Astrocyte of the cerebellum (primary cell): ENCODE measurements around the gene LIPM.
"Not testable (repeated sequence)": the region's sequence is repeated elsewhere in the genome, so short reads cannot be mapped to it uniquely, and the experiment has no call there.

Experiments used
- DNase-seq: peaks from one replicate; pipeline ENCODE4 v3.0.0-alpha.2; 2011; ENCODE audit warnings: low read depth
- H3K4me3 ChIP-seq: 2 replicates; pipeline ENCODE4 v1.5.1; 2011; ENCODE audit warnings: mild to moderate bottlenecking, low read depth, low read length, moderate library complexity
- CTCF ChIP-seq: IDR thresholded peaks from 2 replicates; pipeline ENCODE4 v1.5.1; 2012; ENCODE audit warnings: low read length, low read depth, moderate library complexity, mild to moderate bottlenecking; ENCODE audit errors: missing control alignments
- in situ Hi-C: cut with HindIII; loops from 2 replicates; pipeline ENCODE4 v1.10.0; 2017; ENCODE audit warnings: low sequenced_read_pairs

The LIPM gene

GRCh38 chr10:88833723-88834122, 31.2 kb downstream of the LIPM start:
- no peak overlapping the region for H3K4me3 ChIP-seq
- no peak for TF ChIP-seq CTCF
- no peak for DNase-seq
- in situ Hi-C loops = no loop called here

- in situ Hi-C loops = no loop called here
- no peak overlapping the region for H3K4me3 ChIP-seq
- peak; percentile 81 for TF ChIP-seq CTCF
Observed at GRCh38 chr10:88835096-88835909, 32.8 kb downstream of the LIPM start.

GRCh38 chr10:88835910-88836221, 33.3 kb downstream of the LIPM start:
- DNase-seq = no peak
- in situ Hi-C loops = no loop called here
- no peak for TF ChIP-seq CTCF

More at GRCh38 chr10:88835096-88835909, 32.8 kb downstream of the LIPM start:
- DNase-seq = peak; percentile 81

GRCh38 chr10:88837632-88838031, 35.1 kb downstream of the LIPM start:
- DNase-seq, in situ Hi-C loops, H3K4me3 ChIP-seq: not testable (repeated sequence)

More at GRCh38 chr10:88835910-88836221, 33.3 kb downstream of the LIPM start:
- H3K4me3 ChIP-seq = no peak overlapping the region

- in situ Hi-C loops = no loop called here
- TF ChIP-seq CTCF = no peak
- DNase-seq = no peak
- no peak overlapping the region for H3K4me3 ChIP-seq
Observed at GRCh38 chr10:88838766-88839350, 36.3 kb downstream of the LIPM start.

GRCh38 chr10:88840104-88840503, 37.6 kb downstream of the LIPM start:
- in situ Hi-C loops = loop anchor here (5.0 kb wide), 1 partner anchor 48 kb away; no protein-coding TSS in a partner anchor
- no peak for DNase-seq
- H3K4me3 ChIP-seq = no peak overlapping the region
- TF ChIP-seq CTCF = no peak

- in situ Hi-C loops = loop anchor here (5.0 kb wide), 1 partner anchor 49 kb away; no protein-coding TSS in a partner anchor
- TF ChIP-seq CTCF = no peak
- no peak overlapping the region for H3K4me3 ChIP-seq
- no peak for DNase-seq
Observed at GRCh38 chr10:88840881-88841280, 38.4 kb downstream of the LIPM start.
